Measurements from ENCODE around the gene GRIN2A.

Gene GRIN2A

DNA sequence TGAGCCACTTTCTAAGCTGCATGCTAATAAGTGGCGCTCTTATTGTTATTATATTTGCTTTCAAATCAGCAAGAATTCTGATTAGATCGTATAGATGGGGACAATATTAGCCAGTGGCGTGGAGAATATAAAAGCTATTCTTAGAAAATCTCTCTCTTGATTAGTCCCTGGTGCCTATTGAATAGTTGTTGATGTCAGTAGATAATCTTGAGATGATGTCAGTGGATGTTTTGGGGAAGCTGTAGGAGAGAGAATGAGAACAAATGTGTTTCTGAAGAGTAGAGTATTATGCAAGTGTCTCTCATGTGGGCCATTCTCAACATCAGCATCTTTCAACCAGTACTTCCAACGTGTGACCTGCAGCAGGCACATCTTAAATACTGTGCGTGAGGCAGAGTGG is 445.7 kb downstream of the GRIN2A start:
- no peak for DNase-seq

DNA sequence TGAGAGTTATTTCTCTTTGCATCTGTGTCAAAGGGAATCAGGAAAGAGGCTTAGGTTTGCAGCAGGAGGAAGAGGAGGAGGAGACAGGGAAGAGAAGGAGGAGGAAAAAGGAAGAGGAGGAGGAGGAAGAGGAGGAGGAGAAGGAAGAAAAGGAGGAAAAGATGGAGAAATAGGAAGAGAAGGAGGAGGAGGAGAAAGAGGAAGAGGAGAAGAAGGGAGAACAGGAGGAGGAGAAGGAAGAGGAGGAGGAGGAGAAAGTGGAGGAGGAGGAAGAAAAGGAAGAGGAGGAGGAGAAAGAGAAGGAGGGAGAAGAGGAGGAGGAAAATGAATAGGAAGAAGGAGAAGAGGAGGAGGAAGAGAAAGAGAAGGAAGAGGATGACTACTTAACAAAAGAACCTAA is 459.1 kb downstream of the GRIN2A start:
- no peak for DNase-seq

DNA sequence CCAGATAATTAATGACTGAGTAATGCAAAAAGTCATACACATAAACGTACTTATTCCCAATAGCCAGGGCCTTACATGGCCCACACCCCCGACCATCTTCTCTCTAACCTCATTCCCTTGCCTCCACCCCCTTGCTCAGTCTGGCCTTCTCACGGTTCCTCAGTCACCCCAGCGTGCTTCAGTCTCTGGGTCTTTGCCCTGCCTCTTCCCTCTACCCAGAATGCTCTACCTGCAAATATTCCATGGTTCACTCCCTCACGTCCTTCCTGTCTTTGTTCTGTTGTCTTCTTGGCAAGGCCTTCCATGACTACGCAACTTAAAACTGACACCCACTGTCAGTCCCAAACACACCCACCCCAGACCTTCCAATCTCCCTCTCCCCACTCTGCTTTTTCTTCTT is 468.3 kb downstream of the GRIN2A start:
- DNase-seq = no peak

DNA sequence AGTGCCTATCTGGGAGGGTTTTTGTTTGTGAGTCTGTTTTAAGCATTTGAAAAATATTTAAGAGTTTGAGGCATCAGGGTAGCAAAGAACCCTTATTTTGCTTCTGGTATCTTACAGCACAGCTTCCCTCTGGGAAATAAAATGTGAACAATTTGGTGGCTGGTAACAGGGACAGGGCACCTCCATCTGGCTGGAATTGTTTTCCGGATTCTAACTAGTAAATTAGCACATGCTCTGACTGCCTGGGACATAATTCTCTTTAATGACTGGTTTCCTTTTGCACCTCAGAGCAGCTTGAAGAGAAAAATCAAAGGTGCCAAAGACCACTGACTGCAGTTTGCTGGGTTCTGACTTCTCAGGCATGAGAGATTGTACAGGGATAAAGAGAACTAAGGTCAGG is 469.1 kb downstream of the GRIN2A start:
- no peak for DNase-seq

DNA sequence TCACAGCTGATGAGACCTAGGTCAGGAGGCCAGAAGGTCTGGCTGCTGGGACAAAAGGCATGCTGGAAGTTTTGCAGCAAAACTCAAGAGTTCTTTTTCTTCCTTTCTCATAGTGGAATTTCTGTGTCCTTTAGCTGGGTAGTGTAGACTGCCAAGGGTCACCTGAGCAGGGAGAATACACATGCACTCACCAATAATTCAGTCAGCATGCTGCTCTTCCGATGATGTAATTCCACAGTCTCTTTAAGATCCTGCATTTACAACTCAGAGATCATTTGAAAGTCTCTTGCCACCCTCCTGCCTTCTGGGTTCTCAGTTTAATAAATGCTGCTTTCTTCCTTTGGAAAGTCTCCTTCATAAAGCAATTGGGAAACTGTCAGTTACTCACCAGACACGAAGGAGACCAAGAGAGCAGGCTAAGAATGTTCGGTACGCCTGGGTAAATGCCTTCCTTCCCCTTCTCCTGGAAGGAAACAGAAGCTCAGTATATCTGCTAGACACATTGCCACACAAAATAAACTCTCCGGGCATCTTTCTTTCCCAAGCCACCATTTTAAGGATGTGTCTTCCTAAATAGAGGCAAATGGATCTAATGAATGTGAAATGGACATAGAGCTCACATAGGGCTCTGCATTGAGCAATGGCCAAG is 473.1 kb downstream of the GRIN2A start:
- DNase-seq = no peak

DNA sequence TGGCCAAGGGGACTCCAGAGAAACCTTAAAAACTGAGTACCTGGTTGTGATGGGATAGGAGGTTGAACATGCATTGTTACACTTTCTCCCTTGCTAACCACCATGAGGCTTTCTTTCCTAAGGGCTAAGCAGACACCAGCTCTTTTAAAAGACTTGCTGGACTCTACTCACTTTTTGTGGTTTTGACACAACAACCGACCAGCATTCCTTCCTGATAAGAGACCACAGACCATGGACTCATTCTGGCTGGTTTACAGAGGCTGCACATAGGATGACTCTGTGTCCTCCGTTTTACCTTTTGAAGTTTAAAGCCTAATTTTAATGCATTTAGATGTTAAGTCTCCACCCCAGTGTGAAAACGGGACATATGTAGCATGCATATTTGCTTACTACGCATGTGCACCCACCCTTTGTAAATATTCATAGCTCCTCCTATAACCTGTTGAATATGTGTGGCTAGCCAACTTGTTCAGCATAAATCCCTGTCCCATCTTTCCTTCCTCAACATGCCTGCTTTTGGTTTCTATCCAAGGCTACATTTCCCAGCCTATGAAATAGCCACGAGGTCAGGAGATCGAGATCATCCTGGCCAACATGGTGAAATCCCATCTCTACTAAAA is 475.9 kb downstream of the GRIN2A start:
- DNase-seq = no peak

DNA sequence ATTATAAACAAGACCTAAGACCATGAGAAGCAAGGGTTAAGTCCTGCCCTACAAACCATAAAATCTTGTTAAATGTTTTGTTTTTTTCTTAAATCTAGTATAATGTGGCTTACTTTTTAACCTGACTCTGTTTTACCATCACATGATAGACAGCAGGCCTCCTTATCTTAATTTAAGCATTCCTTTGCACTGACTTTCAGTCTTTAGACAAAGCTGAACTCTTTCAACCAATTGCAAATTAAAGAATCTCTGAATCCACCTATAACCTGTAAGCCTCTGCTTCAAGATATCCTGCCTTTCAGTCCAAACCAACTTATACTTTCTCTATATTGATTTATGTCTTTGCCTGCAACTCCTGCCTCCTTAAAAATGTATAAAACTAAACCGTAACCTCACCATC is 478.5 kb downstream of the GRIN2A start:
- DNase-seq = no peak

All from stimulated activated CD4-positive, alpha-beta T cell treated with anti-CD3 and anti-CD28 coated beads, Interleukin-15, amount 100 ng/mL, for 24 hours (primary cell).